KMS-11 (cell line): ENCODE data around the gene ZNF345.

Source experiments
- H2AFZ ChIP-seq: fragments of 200-600 bp; sonication (generic); 2 replicates; pipeline ENCODE4 v1.6.1; 2016; ENCODE audit warnings: antibody characterized with exemption, mixed run types, low read depth
- H3K27ac ChIP-seq: fragments of 200-600 bp; sonication (generic); 2 replicates; pipeline ENCODE4 v1.6.1; 2016; ENCODE audit warnings: mild to moderate bottlenecking, mixed run types
- H3K27me3 ChIP-seq: fragments of 200-600 bp; sonication (generic); 2 replicates; pipeline ENCODE4 v1.6.1; 2017; ENCODE audit warnings: mild to moderate bottlenecking, low read depth, mixed run types, moderate library complexity; ENCODE audit not compliant: insufficient read depth
- H3K36me3 ChIP-seq: fragments of 200-600 bp; sonication (generic); 2 replicates; pipeline ENCODE4 v1.6.1; 2017; ENCODE audit warnings: mild to moderate bottlenecking, mixed run types; ENCODE audit not compliant: insufficient read depth
- H3K4me1 ChIP-seq: fragments of 200-600 bp; sonication (generic); 2 replicates; pipeline ENCODE4 v1.6.1; 2016; ENCODE audit warnings: mild to moderate bottlenecking, low read depth, mixed run types; ENCODE audit not compliant: poor library complexity, severe bottlenecking
- H3K4me2 ChIP-seq: fragments of 200-600 bp; sonication (generic); 2 replicates; pipeline ENCODE4 v1.7.0; 2016; ENCODE audit warnings: mild to moderate bottlenecking, mixed run types
- H3K4me3 ChIP-seq: fragments of 200-600 bp; sonication (generic); IDR thresholded peaks from 2 replicates; pipeline ENCODE4 v1.6.1; 2017; ENCODE audit warnings: low read depth, low read length, mixed read lengths; ENCODE audit not compliant: insufficient read depth
- H3K79me2 ChIP-seq: fragments of 200-600 bp; sonication (generic); 2 replicates; pipeline ENCODE4 v1.6.1; 2016; ENCODE audit warnings: low read depth, mixed run types; ENCODE audit not compliant: insufficient read depth
- H3K9ac ChIP-seq: fragments of 200-600 bp; sonication (generic); 2 replicates; pipeline ENCODE4 v1.6.1; 2016; ENCODE audit warnings: mild to moderate bottlenecking, mixed run types
- H4K20me1 ChIP-seq: fragments of 200-600 bp; sonication (generic); 2 replicates; pipeline ENCODE4 v1.6.1; 2016; ENCODE audit warnings: mild to moderate bottlenecking, mixed run types; ENCODE audit not compliant: insufficient read depth
- TF ChIP-seq, protein P1 (sequence below): fragments of 200-600 bp; sonication (generic); conservative IDR thresholded peaks from 2 replicates; pipeline ENCODE4 v1.6.1; 2017; ENCODE audit warnings: low read depth, mild to moderate bottlenecking, antibody characterized with exemption, low read length, moderate library complexity, mixed read lengths

Gene ZNF345

DNA sequence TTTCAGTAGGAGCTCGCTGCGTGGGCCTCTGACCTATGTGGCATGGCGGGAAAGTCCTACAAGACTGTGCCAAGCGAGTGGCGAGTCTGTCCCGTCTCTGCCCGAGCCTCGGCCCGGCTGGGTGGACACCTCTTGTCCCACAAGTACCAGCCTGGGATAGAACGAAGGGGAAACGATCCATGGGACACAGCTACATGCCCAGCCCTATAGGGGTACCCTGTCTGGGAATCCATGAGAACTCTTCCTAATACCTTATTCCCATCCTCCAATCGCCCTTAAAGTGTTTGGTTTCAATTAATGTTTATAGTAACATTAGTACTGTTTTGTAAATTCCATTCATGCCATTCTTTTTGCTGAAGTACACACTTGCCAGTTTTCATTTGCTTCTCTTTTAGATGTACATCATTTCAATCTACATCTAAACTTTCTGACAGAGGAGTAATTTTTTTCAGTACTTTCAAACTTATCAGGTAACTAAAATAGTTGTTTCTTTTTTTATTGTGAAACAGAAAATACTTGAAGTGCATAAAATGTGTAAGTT, 11.8 kb upstream of the ZNF345 start:
- no peaks in the 10 kb centered on the region for H3K79me2 ChIP-seq

GRCh38 chr19:36847968-36848367, 2.7 kb upstream of the ZNF345 start:
- H4K20me1 ChIP-seq, result no peaks in the 10 kb centered on the region
- H3K4me2 ChIP-seq, result no peak overlapping the region
- no peak overlapping the region for H2AFZ ChIP-seq
- H3K4me1 ChIP-seq, result no peaks in the 10 kb centered on the region
- no peaks in the 10 kb centered on the region for H3K79me2 ChIP-seq
- H3K27me3 ChIP-seq, result no peaks in the 10 kb centered on the region
- H3K9ac ChIP-seq, result no peak overlapping the region
- H3K36me3 ChIP-seq, result no peaks in the 10 kb centered on the region
- H3K27ac ChIP-seq, result no peak overlapping the region
- TF ChIP-seq, protein P1, sequence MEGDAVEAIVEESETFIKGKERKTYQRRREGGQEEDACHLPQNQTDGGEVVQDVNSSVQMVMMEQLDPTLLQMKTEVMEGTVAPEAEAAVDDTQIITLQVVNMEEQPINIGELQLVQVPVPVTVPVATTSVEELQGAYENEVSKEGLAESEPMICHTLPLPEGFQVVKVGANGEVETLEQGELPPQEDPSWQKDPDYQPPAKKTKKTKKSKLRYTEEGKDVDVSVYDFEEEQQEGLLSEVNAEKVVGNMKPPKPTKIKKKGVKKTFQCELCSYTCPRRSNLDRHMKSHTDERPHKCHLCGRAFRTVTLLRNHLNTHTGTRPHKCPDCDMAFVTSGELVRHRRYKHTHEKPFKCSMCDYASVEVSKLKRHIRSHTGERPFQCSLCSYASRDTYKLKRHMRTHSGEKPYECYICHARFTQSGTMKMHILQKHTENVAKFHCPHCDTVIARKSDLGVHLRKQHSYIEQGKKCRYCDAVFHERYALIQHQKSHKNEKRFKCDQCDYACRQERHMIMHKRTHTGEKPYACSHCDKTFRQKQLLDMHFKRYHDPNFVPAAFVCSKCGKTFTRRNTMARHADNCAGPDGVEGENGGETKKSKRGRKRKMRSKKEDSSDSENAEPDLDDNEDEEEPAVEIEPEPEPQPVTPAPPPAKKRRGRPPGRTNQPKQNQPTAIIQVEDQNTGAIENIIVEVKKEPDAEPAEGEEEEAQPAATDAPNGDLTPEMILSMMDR, result no peak
- H3K4me3 ChIP-seq, result no peak overlapping the region

More for the DNA sequence above, 11.8 kb upstream of the ZNF345 start:
- H3K27me3 ChIP-seq, result no peaks in the 10 kb centered on the region
- no peak overlapping the region for H3K9ac ChIP-seq
- no peaks in the 10 kb centered on the region for H3K36me3 ChIP-seq
- no peak overlapping the region for H3K4me3 ChIP-seq
- no peaks in the 10 kb centered on the region for H3K4me1 ChIP-seq
- no peak overlapping the region for H3K27ac ChIP-seq
- no peak overlapping the region for H2AFZ ChIP-seq
- TF ChIP-seq, protein P1, result no peak
- H3K4me2 ChIP-seq, result no peak overlapping the region
- H4K20me1 ChIP-seq, result no peaks in the 10 kb centered on the region

- H3K36me3 ChIP-seq, result no peaks in the 10 kb centered on the region
- H3K4me3 ChIP-seq, result no peak overlapping the region
- no peaks in the 10 kb centered on the region for H3K4me1 ChIP-seq
- H3K27me3 ChIP-seq, result no peaks in the 10 kb centered on the region
- H3K27ac ChIP-seq, result no peak overlapping the region
- H3K79me2 ChIP-seq, result no peaks in the 10 kb centered on the region
- H2AFZ ChIP-seq, result peak overlapping the region; percentile 66
- H3K9ac ChIP-seq, result no peak overlapping the region
- TF ChIP-seq, protein P1, result no peak
- H4K20me1 ChIP-seq, result no peaks in the 10 kb centered on the region
- 0 out of 2 replicates have a peak overlapping the region, but pooled peaks have one; percentile 9 for H3K4me2 ChIP-seq
Observed at GRCh38 chr19:36849701-36850558, 746 bp upstream of the ZNF345 start.

DNA sequence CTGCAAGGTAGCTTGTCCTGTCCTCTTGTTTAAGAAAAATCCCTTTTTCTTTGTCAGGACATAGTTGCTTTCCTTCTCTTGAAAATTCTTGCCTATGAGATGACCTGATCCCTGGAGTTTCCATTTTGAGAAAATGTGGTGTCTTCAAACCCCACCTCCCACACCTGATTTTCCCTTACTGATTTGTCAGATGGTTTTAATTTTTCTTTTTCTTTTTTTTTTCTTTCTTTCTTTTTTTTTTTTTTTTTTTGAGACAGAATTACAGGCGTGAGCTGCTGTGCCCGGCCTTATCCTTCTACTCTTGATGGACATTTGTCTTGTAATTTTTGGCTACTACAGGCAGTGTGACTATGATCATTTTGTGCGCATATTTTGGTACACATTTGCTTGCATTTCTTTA, 1.2 kb downstream of the ZNF345 start:
- H3K9ac ChIP-seq, result no peak overlapping the region

More for the DNA sequence above, 1.2 kb downstream of the ZNF345 start:
- no peaks in the 10 kb centered on the region for H3K27me3 ChIP-seq
- no peaks in the 10 kb centered on the region for H4K20me1 ChIP-seq
- H3K79me2 ChIP-seq, result no peaks in the 10 kb centered on the region
- no peaks in the 10 kb centered on the region for H3K36me3 ChIP-seq
- TF ChIP-seq, protein P1, result no peak
- H3K4me3 ChIP-seq, result no peak overlapping the region
- H3K4me2 ChIP-seq, result no peak overlapping the region
- no peaks in the 10 kb centered on the region for H3K4me1 ChIP-seq
- H3K27ac ChIP-seq, result no peak overlapping the region
- H2AFZ ChIP-seq, result no peak overlapping the region
